ENCODE measurements around the gene MEIOC. TPM values are rescaled to one million over a fixed set of nuclear protein-coding genes. Genes with fewer than 3 reads are reported as not detected.

MEIOC gene
- total RNA-seq, 1 experiment from 2014 or later, result 5.0 TPM

- no peak for TF ChIP-seq USF2 (CRISPR knock-in tag; IDR thresholded peaks at IDR 0.05)
- TF ChIP-seq ZNF232 (CRISPR knock-in tag; IDR thresholded peaks at IDR 0.05), result 0 out of 2 replicates have a peak, but pooled peaks have one; percentile 39
- TF ChIP-seq SP1 (CRISPR knock-in tag; conservative IDR thresholded peaks at IDR 0.05), result peak; percentile 71
- no peak for TF ChIP-seq ATF2 (CRISPR knock-in tag; IDR thresholded peaks at IDR 0.05; ENCODE audit: borderline replicate concordance, low read depth)
- TF ChIP-seq EMX1 (CRISPR knock-in tag; IDR thresholded peaks at IDR 0.05), result no peak
- no peak for TF ChIP-seq FOXJ3 (CRISPR knock-in tag; IDR thresholded peaks at IDR 0.05; ENCODE audit: borderline replicate concordance)
- TF ChIP-seq KAT7 (CRISPR knock-in tag; IDR thresholded peaks at IDR 0.05; ENCODE audit: borderline replicate concordance), result no peak
- no peak for TF ChIP-seq TEAD1 (CRISPR knock-in tag; IDR thresholded peaks at IDR 0.05)
- TF ChIP-seq ZNF396 (CRISPR knock-in tag; IDR thresholded peaks at IDR 0.05; ENCODE audit: borderline replicate concordance), result no peak
- no peak for TF ChIP-seq ZNF512 (CRISPR knock-in tag; IDR thresholded peaks at IDR 0.05; ENCODE audit: borderline replicate concordance)
- no peak for TF ChIP-seq PRRX2 (CRISPR knock-in tag; IDR thresholded peaks at IDR 0.05)
- TF ChIP-seq ATF6 (CRISPR knock-in tag; IDR thresholded peaks at IDR 0.05), result no peak
- peak; percentile 82; the same call in 1 of the 2 replicates for TF ChIP-seq MYBL2 (CRISPR knock-in tag; IDR thresholded peaks at IDR 0.05)
- TF ChIP-seq ZNF532 (CRISPR knock-in tag; IDR thresholded peaks at IDR 0.05; ENCODE audit: borderline replicate concordance), result no peak
- TF ChIP-seq ZNF219 (CRISPR knock-in tag; IDR thresholded peaks at IDR 0.05; ENCODE audit: borderline replicate concordance), result no peak
- TF ChIP-seq RORB (CRISPR knock-in tag; IDR thresholded peaks at IDR 0.05), result no peak
- TF ChIP-seq PREB (CRISPR knock-in tag; IDR thresholded peaks at IDR 0.05; ENCODE audit: borderline replicate concordance), result no peak
- TF ChIP-seq NFYB (CRISPR knock-in tag; conservative IDR thresholded peaks at IDR 0.05; ENCODE audit: low read depth), result no peak
- no peak for TF ChIP-seq IRF1 (CRISPR knock-in tag; IDR thresholded peaks at IDR 0.05)
These were observed 52.4 kb downstream of the MEIOC start, which contains the start of gene DBF4B (continued) for GRCh38 chr17:44708401-44709263.

All from WTC11 (cell line).